RKO (cell line): ENCODE results near the gene MKRN2.
A peak's percentile ranks its signal among the peaks of the same experiment; 100 is the strongest.
"Not testable (repeated sequence)": the region's sequence is repeated elsewhere in the genome, so short reads cannot be mapped to it uniquely, and the experiment has no call there.

Source experiments
- DNase-seq: peaks from one replicate; pipeline ENCODE4 v3.0.0-alpha.2; 2016; ENCODE audit warnings: low spot score

The MKRN2 gene, protein sequence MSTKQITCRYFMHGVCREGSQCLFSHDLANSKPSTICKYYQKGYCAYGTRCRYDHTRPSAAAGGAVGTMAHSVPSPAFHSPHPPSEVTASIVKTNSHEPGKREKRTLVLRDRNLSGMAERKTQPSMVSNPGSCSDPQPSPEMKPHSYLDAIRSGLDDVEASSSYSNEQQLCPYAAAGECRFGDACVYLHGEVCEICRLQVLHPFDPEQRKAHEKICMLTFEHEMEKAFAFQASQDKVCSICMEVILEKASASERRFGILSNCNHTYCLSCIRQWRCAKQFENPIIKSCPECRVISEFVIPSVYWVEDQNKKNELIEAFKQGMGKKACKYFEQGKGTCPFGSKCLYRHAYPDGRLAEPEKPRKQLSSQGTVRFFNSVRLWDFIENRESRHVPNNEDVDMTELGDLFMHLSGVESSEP

GRCh38 chr3:12556690-12557472 lies at the start of gene MKRN2:
MKRN2 (plus strand) TSS chr3:12557087; CDS start chr3:12557151, 64 bp downstream.
- peak; percentile 87 for DNase-seq

GRCh38 chr3:12507591-12508281 lies 49.2 kb upstream of the MKRN2 start:
- no peak for DNase-seq

DNA sequence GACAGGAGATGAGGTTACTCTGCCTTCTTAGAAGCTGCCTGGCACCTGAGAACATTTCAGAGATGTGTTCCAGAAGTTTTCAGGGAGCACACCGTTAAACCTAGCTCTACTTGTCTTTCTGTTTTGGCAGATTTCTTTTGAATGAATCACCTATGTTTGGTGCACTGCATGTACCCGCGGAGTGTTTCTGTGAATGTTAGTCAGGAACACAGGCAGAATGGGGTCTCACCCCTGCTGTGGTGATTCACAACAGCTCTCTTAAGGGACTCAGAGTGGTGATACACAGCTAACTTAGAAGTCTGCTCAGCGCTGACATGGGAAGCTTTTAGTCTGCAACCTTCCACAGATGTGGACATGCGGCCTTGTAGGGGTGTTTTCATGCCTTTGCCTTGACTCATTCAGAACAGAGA lies 48.6 kb upstream of the MKRN2 start:
- DNase-seq = peak; percentile 80

DNA sequence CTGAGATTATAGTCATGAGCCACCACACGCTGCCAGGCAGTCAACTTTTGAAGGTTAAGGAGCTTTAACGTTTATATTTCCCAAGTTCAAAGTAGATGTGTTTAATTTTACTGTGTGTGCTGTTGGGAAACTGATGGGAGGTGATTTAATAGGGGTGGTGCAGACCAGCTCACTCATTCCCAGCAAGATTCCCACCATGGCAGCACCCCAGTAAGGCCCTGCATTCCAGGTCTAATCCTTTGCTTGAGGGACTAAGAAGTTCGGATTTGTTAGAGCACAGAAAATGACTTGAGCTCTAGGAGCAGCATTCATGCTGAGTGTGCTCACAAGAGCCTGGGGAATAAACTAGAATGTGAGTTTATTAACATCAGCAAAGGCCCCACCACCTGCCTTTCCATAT lies 47.4 kb upstream of the MKRN2 start:
- DNase-seq = no peak

GRCh38 chr3:12512534-12513118 lies 44.3 kb upstream of the MKRN2 start:
- no peak for DNase-seq

- no peak for DNase-seq
Measured at GRCh38 chr3:12513694-12514446, 43.0 kb upstream of the MKRN2 start.

DNA sequence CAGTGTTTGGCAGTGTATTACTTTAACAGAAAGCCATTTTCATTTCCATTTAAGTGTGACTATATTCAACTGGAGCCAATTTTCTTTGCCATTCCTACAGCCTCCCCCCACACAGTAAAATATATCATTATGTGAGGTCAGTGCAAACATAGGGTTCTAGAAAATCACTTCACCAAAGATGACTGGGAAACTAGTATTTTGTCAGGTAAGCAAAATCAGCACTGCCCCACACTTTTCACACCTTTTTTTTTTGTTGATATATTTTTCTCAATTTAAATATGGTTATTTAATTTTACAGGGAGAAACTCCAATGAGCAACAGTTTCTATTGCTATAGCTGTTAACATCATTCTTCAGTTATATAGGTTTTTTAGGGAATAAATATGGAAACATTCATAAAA lies 41.3 kb upstream of the MKRN2 start:
- no peak for DNase-seq

- DNase-seq = no peak
Measured at GRCh38 chr3:12516873-12517272, 40.0 kb upstream of the MKRN2 start.

GRCh38 chr3:12518261-12519028 lies 38.4 kb upstream of the MKRN2 start:
- DNase-seq = no peak

DNA sequence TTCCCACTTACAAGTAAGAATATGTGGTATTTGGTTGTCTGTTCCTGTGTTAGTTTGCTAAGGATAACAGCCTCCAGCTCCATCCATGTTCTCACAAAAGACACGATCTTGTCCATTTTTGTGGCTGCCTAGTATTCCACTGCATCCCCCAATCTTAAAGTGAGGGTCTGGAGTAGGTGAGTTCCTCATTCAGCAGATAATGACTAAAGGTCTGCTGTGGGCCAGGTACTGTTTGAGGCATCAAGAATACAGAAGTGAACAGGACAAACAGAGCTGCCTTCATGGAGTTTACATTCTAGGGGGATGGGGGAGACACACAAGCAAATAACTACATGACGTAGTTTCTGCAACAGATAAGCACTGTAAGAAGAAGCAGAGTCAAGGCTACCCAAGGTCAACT lies 35.9 kb upstream of the MKRN2 start:
- DNase-seq = no peak

DNA sequence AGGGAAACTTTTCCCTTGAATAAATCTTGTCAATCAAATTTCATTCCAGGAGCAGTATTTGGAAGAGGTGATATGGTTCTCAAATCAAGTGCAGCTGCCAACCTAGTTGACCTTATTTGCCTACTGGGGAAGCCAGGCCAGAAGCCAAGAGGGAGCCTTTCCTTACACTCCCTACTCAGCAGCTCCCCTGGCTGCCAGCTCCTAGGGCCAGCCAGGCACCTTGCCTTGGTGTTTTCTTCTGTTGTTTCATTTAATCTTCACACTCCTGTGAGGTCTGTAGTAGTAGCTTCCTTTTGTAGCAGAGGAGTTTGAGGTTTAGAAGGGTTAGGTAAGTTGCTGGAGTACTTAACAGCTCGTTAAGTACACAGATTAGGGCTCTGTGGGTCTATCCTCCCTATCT lies 34.2 kb upstream of the MKRN2 start:
- no peak for DNase-seq

DNA sequence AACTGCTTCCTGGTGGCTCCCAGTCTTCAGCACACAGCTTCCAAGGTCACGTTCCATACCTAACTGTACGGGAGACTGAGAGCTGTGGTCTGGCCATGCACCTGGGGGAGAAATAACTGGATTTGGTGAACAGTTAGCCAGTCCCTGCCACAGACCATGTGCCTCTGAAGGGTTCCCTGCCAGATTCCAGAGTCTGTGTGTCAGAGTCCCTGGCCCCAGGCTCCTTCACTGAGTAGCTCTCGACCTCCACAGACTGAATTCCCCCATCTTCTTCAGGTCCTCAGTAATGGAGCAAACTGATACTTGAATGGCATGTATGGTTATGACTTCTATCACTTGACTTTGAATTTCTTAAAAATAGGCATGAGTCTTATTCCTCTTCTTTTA lies 29.1 kb upstream of the MKRN2 start:
- DNase-seq = no peak

DNA sequence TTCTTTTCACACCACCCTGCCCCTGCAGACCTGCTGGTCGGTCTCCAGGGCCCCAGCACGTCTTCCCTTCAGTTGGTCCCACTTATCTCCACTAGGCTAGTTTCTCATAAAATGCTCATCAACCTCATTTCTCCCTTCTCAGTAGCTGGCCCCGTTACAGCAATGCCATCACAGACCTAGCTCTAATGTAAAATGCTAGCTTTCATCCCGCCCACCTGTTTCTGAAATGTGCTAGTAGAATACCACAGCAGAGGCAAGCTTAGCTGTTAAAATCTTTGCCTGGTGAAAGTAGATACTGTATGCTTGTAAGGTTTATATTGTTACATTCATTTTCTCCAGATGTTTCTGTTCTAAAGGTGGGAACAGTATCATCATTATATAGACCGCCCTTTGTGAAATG lies 24.7 kb upstream of the MKRN2 start:
- DNase-seq = no peak

DNA sequence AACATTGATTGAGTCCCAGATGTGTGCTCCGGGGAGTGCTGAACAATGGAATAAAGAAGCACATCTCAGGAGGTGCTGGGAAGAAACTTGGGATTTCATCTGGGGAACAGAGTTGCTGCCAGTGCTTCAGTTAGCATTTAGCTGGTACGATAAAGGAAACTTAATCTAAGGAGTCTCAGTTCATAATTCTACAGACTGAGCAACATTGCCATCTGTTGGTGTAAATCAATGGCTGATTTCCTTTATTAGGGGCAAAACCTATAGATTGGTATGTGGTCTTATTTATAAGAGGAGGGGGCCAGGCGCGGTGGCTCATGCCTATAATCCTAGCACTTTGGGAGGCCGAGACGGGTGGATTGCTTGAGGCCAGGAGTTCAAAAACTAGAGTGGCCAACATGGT lies 20.5 kb upstream of the MKRN2 start:
- DNase-seq = no peak

DNA sequence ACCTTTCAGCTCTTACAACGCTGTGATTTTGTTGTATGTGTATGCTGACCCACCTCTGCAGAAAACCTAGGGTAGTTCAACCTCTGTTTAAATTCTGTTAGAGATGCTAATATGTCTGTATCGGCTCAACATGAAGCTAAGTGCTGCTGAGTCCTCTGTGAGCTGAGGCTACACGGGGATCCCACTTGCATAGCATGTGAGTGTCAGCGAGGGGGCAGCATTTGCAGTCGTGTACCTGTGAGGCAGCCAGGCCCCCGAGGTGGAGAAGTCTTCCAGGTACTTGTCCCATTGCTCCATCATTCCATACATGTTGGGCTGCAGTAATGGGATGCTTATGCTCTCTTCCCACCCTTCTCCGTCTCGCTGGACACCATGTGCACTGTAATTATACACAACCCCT lies 15.3 kb upstream of the MKRN2 start:
- no peak for DNase-seq

DNA sequence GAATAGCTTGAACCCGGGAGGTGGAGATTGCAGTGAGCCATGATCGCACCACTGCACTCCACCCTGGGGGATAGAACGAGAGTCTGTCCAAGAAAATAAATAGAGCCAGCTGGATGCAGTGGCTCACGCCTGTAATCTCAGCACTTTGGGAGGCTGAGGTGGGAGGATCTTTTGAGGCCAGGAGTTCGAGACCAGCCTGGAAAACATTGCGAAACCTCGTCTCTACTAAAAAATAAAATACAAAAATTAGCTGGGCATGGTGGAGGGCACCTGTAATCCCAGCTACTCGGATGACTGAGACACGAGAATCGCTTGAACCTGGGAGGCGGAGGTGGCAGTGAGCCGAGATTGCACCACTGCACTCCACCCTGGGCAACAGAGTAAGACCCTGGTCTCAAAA lies 13.4 kb upstream of the MKRN2 start:
- not testable (repeated sequence) for DNase-seq

DNA sequence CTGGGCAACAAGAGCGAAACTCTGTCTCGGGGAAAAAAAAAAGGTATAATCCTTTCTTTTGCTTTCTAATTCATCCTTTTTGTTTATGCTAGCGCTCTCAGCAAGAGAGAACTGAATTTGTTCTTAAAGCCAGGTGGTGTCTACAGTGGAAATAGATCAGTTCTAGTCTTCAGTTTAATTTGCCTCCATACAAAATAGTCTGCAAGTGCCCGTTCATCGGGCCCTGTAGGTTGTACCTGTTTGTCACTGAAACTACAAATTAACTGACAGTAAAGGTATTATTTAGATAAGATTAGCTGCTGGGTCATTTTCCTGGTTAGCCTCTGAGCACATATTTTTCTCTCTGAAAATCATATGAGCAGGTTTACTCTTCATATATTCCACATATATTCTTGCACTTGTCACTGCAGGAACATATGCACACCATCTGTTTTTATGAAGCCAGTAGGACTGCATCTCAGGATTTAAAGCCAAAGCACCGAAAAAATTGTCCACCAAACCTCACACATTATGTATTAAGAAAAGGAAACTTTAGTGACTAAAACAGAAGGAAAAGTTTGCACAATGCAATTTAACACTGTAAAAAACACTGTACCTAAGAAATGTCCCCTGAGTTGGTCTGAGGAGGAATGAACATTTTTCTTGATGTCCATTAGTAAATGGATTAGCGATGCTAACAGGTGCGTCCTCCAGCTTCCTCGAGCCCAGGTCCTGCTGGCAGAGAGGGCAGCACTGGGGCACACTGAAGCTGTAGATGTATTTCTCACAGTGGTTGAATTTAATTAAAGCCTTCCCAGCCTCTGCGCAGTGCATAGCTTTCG lies 12.0 kb upstream of the MKRN2 start:
- DNase-seq = no peak

DNA sequence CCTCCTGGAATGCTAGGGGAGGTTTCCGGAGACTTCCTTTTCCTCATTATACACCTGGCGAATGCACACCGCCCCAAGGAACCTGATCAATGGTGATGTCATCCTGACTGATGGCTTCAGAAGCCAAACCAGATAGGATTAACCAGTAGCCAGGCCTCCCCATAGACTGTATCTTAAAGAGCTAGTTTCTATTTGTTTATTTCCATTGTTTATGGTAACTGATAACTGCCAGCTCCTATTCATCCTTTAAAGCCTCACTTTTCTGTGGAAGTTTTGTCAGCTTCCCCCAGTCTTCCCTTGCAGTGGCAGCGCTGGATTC lies 11.5 kb upstream of the MKRN2 start, which contains the start of gene MKRN2OS:
TSS of gene MKRN2OS (minus strand) at position 27 of the 319 bp plus-strand sequence. CDS start 35 bp downstream, outside the sequence.
- no peak for DNase-seq

DNA sequence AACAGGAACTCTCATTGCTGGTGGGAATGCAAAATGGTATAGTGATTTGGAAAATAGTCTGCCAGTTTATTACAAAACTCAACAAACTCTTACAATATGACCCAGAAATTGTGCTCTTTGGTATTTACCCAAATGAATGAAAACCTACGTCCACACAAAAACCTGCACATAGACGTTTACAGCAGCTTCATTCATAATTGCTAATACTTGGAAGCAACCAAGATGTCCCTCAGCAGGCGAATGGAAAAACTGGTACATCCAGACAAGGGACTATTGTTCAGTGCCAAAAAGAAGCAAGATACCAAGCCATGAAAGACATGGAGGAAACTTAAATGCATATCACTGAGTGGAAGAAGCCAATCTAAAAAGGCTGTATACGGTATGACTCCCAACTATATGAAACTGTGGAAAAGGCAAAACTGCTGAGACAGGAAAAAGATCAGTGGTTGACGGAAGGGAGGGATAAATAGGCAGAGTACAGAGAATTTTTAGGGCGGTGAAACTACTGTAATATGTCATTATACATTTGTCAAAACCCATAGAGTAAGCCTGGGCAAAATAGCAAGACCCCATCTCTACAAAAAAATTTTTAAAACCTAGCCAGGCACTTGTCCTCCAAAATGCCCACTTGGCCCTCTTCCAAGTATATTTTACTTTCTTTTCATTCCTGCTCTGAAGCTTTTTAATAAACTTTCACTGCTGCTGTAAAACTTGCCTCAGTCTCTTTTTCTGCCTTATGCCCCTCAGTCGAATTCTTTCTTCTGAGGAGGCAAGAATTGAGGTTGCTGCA lies 6.7 kb upstream of the MKRN2 start:
- no peak for DNase-seq
